Spleen (tissue), 7 donors: ENCODE results near the gene GNAZ.

Experiments used
- CTCF ChIP-seq, 11 experiments: fragments of 200-600 bp in 7 of 11; fragments of 450-650 bp in 4 of 11; sonication (generic) in 4 of 11; IDR thresholded peaks in 8 of 11; conservative IDR thresholded peaks in 3 of 11; 1 replicate in 7 of 11; 2 replicates in 4 of 11; pipeline versions ENCODE4 v1.4.0 to v1.8.0; 2016 to 2021; ENCODE audit warnings: antibody characterized with exemption in 11 of 11, inconsistent platforms in 4 of 11, mild to moderate bottlenecking in 1 of 11
- POLR2A ChIP-seq, 3 donors: fragments of 450-650 bp; IDR thresholded peaks; one replicate each; pipeline ENCODE4 v1.5.1; 2017; ENCODE audit warnings: antibody characterized with exemption in 3 of 3, mild to moderate bottlenecking in 1 of 3
- POLR2AphosphoS5 ChIP-seq, 3 donors: sonication (generic); formaldehyde crosslinking; IDR thresholded peaks; one replicate each; pipeline ENCODE4 v1.5.1; 2017; ENCODE audit warnings: antibody characterized with exemption in 3 of 3
- donor health status: DM: no; HTN: no; CAD: no; lungs with moderate emphysema.
- donor health status: DM: no; HTN: no; CAD: no.
- donor health status: DM: no; HTN: no; CAD: no.

GRCh38 chr22:23084453-23085350, 14.4 kb downstream of the GNAZ start:
- no peak for TF ChIP-seq CTCF (IDR thresholded peaks at IDR 0.05 in 8 of 11, conservative IDR thresholded peaks at IDR 0.05 in 3 of 11)
- no peak for TF ChIP-seq POLR2A (IDR thresholded peaks at IDR 0.05)
- no peak for TF ChIP-seq POLR2AphosphoS5 (IDR thresholded peaks at IDR 0.05)
